Adipocyte (in vitro differentiated cells): Measurements from ENCODE around the gene DCBLD2.
"Not testable (repeated sequence)": the region's sequence is repeated elsewhere in the genome, so short reads cannot be mapped to it uniquely, and the experiment has no call there.

Experiments used
- DNase-seq: peaks from one replicate; pipeline ENCODE4 v3.0.0-alpha.2; 2015; ENCODE audit warnings: low read depth
- H3K27me3 ChIP-seq: replicated peaks from 2 replicates; pipeline ENCODE4 v1.7.0; 2013; ENCODE audit warnings: mild to moderate bottlenecking, low read length, moderate library complexity; ENCODE audit not compliant: control insufficient read depth, insufficient read depth
- H3K36me3 ChIP-seq: 2 replicates; pipeline ENCODE4 v1.7.0; 2013; ENCODE audit warnings: low read length, mild to moderate bottlenecking, moderate library complexity; ENCODE audit not compliant: control insufficient read depth, insufficient read depth, severe bottlenecking
- H3K4me1 ChIP-seq: 2 replicates; pipeline ENCODE4 v1.7.0; 2013; ENCODE audit warnings: mild to moderate bottlenecking, low read length, moderate library complexity; ENCODE audit not compliant: control insufficient read depth, insufficient read depth
- H3K4me3 ChIP-seq: 2 replicates; pipeline ENCODE4 v1.7.0; 2013; ENCODE audit warnings: mild to moderate bottlenecking, low read length, moderate library complexity
- H3K9ac ChIP-seq: 2 replicates; pipeline ENCODE4 v1.7.0; 2013; ENCODE audit warnings: mild to moderate bottlenecking, low read length, moderate library complexity
- H3K9me3 ChIP-seq: 2 replicates; pipeline ENCODE4 v1.7.0; 2013; ENCODE audit warnings: mild to moderate bottlenecking, low read length, moderate library complexity; ENCODE audit not compliant: control insufficient read depth

The DCBLD2 gene

GRCh38 chr3:98869391-98869790 is 32.1 kb downstream of the DCBLD2 start:
- Histone ChIP-seq H3K9me3 (no peaks in the 10 kb centered on the region), H3K27me3 (no peaks in the 10 kb centered on the region), H3K36me3 (peaks cover 16% of the 10 kb centered on the region), H3K4me3 (no peak overlapping the region), H3K4me1 (peaks cover 9% of the 10 kb centered on the region), H3K9ac (no peak overlapping the region)
- no peak for DNase-seq

- H3K36me3 ChIP-seq, H3K9ac ChIP-seq, H3K4me3 ChIP-seq, DNase-seq, H3K27me3 ChIP-seq, H3K9me3 ChIP-seq: not testable (repeated sequence)
- peaks cover 21% of the 10 kb centered on the region for H3K4me1 ChIP-seq
These were observed 43.5 kb downstream of the DCBLD2 start for GRCh38 chr3:98857971-98858370.

GRCh38 chr3:98857258-98857657 is 44.2 kb downstream of the DCBLD2 start:
- not testable (repeated sequence) for H3K27me3 ChIP-seq

GRCh38 chr3:98856724-98857123 is 44.8 kb downstream of the DCBLD2 start:
- H3K4me1 ChIP-seq: peaks cover 21% of the 10 kb centered on the region
- DNase-seq: no peak
- no peaks in the 10 kb centered on the region for H3K9me3 ChIP-seq
- H3K9ac ChIP-seq: no peak overlapping the region
- H3K4me3 ChIP-seq: no peak overlapping the region
- H3K27me3 ChIP-seq: no peaks in the 10 kb centered on the region
- peaks cover 6% of the 10 kb centered on the region for H3K36me3 ChIP-seq

More at GRCh38 chr3:98857258-98857657, 44.2 kb downstream of the DCBLD2 start:
- DNase-seq, H3K9me3 ChIP-seq, H3K36me3 ChIP-seq, H3K9ac ChIP-seq, H3K4me3 ChIP-seq: not testable (repeated sequence)
- peaks cover 21% of the 10 kb centered on the region for H3K4me1 ChIP-seq

- no peaks in the 10 kb centered on the region for H3K9me3 ChIP-seq
- DNase-seq: peak; percentile 94
- H3K9ac ChIP-seq: no peak overlapping the region
- H3K4me1 ChIP-seq: peaks cover 21% of the 10 kb centered on the region
- peak overlapping the region; percentile 11 for H3K4me3 ChIP-seq
- peaks cover 6% of the 10 kb centered on the region for H3K36me3 ChIP-seq
- H3K27me3 ChIP-seq: no peaks in the 10 kb centered on the region
These were observed 45.6 kb downstream of the DCBLD2 start for GRCh38 chr3:98855806-98856400.

GRCh38 chr3:98848108-98848507 is 53.4 kb downstream of the DCBLD2 start:
- peaks cover 13% of the 10 kb centered on the region for H3K36me3 ChIP-seq
- no peak overlapping the region for H3K4me3 ChIP-seq
- no peak for DNase-seq
- H3K9ac ChIP-seq: no peak overlapping the region
- no peaks in the 10 kb centered on the region for H3K27me3 ChIP-seq
- H3K4me1 ChIP-seq: peaks cover 24% of the 10 kb centered on the region
- peaks cover 2% of the 10 kb centered on the region for H3K9me3 ChIP-seq

- H3K9ac ChIP-seq: no peak overlapping the region
- H3K9me3 ChIP-seq: peaks cover 2% of the 10 kb centered on the region
- DNase-seq: peak; percentile 21
- no peaks in the 10 kb centered on the region for H3K27me3 ChIP-seq
- H3K4me3 ChIP-seq: no peak overlapping the region
- H3K4me1 ChIP-seq: peaks cover 28% of the 10 kb centered on the region
- H3K36me3 ChIP-seq: peaks cover 13% of the 10 kb centered on the region
These were observed 55.4 kb downstream of the DCBLD2 start for GRCh38 chr3:98846101-98846500.

- Histone ChIP-seq H3K9ac (peak overlapping the region; percentile 17), H3K9me3 (peaks cover 2% of the 10 kb centered on the region), H3K36me3 (peaks cover 16% of the 10 kb centered on the region), H3K4me1 (peaks cover 28% of the 10 kb centered on the region), H3K4me3 (peak overlapping the region; percentile 40), H3K27me3 (no peaks in the 10 kb centered on the region)
- peak; percentile 45 for DNase-seq
These were observed 58.1 kb downstream of the DCBLD2 start for GRCh38 chr3:98843266-98843959.

GRCh38 chr3:98839846-98840245 is 61.6 kb downstream of the DCBLD2 start:
- DNase-seq: no peak
- H3K4me3 ChIP-seq: no peak overlapping the region

GRCh38 chr3:98831060-98831459 is 70.4 kb downstream of the DCBLD2 start:
- H3K4me1 ChIP-seq, DNase-seq, H3K4me3 ChIP-seq, H3K9ac ChIP-seq, H3K27me3 ChIP-seq, H3K9me3 ChIP-seq: not testable (repeated sequence)
- H3K36me3 ChIP-seq: peaks cover 15% of the 10 kb centered on the region

More at GRCh38 chr3:98839846-98840245, 61.6 kb downstream of the DCBLD2 start:
- H3K9ac ChIP-seq: no peak overlapping the region
- no peaks in the 10 kb centered on the region for H3K9me3 ChIP-seq
- H3K27me3 ChIP-seq: no peaks in the 10 kb centered on the region
- peaks cover 13% of the 10 kb centered on the region for H3K4me1 ChIP-seq
- H3K36me3 ChIP-seq: peaks cover 8% of the 10 kb centered on the region

GRCh38 chr3:98829246-98829832 is 72.2 kb downstream of the DCBLD2 start:
- H3K36me3 ChIP-seq: peaks cover 15% of the 10 kb centered on the region
- H3K4me3 ChIP-seq: no peak overlapping the region
- DNase-seq: no peak
- H3K4me1 ChIP-seq: peaks cover 14% of the 10 kb centered on the region
- no peaks in the 10 kb centered on the region for H3K27me3 ChIP-seq
- no peaks in the 10 kb centered on the region for H3K9me3 ChIP-seq
- H3K9ac ChIP-seq: no peak overlapping the region
